RKO (cell line): ENCODE measurements around the gene NAXE.
"Not testable (repeated sequence)": the region's sequence is repeated elsewhere in the genome, so short reads cannot be mapped to it uniquely, and the experiment has no call there.

Source experiments
- DNase-seq: peaks from one replicate; pipeline ENCODE4 v3.0.0-alpha.2; 2016; ENCODE audit warnings: low spot score

Gene NAXE

GRCh38 chr1:156591432-156592157, at the start of gene NAXE:
Gene NAXE (plus strand): TSS chr1:156591776. CDS start chr1:156591805, 29 bp downstream.
- peak; percentile 80 for DNase-seq

GRCh38 chr1:156543066-156543465, 48.5 kb upstream of the NAXE start:
- no peak for DNase-seq

GRCh38 chr1:156544592-156545102, 46.9 kb upstream of the NAXE start:
- no peak for DNase-seq

GRCh38 chr1:156546267-156546666, 45.3 kb upstream of the NAXE start:
- no peak for DNase-seq

GRCh38 chr1:156547434-156547833, 44.1 kb upstream of the NAXE start:
- DNase-seq: no peak

GRCh38 chr1:156547982-156548381, 43.6 kb upstream of the NAXE start:
- DNase-seq: no peak

GRCh38 chr1:156549390-156549789, 42.2 kb upstream of the NAXE start:
- DNase-seq: no peak

- no peak for DNase-seq
Measured at GRCh38 chr1:156549831-156550230, 41.7 kb upstream of the NAXE start.

GRCh38 chr1:156550346-156550745, 41.2 kb upstream of the NAXE start:
- DNase-seq: no peak

GRCh38 chr1:156551066-156551643, 40.4 kb upstream of the NAXE start:
- DNase-seq: no peak

GRCh38 chr1:156551869-156552268, 39.7 kb upstream of the NAXE start:
- DNase-seq: peak; percentile 32

- no peak for DNase-seq
Measured at GRCh38 chr1:156552518-156552917, 39.1 kb upstream of the NAXE start.

- DNase-seq: not testable (repeated sequence)
Measured at GRCh38 chr1:156552937-156553336, 38.6 kb upstream of the NAXE start.

GRCh38 chr1:156553860-156554485, 37.6 kb upstream of the NAXE start:
- DNase-seq: no peak

GRCh38 chr1:156554971-156555370, 36.6 kb upstream of the NAXE start:
- no peak for DNase-seq

GRCh38 chr1:156555715-156556114, 35.9 kb upstream of the NAXE start:
- no peak for DNase-seq

- DNase-seq: no peak
Measured at GRCh38 chr1:156556354-156556753, 35.2 kb upstream of the NAXE start.

- DNase-seq: no peak
Measured at GRCh38 chr1:156559086-156559796, 32.3 kb upstream of the NAXE start.

GRCh38 chr1:156559797-156560385, 31.7 kb upstream of the NAXE start:
- DNase-seq: no peak

- no peak for DNase-seq
Measured at GRCh38 chr1:156560585-156561163, 30.9 kb upstream of the NAXE start.

GRCh38 chr1:156565519-156565918, 26.1 kb upstream of the NAXE start:
- no peak for DNase-seq

GRCh38 chr1:156566436-156566835, 25.1 kb upstream of the NAXE start:
- no peak for DNase-seq
